PC-3 (cell line): ENCODE results near the gene RCCD1.

Experiments
- CTCF ChIP-seq: fragments of 300-600 bp; sonication (generic); conservative IDR thresholded peaks from 2 replicates; pipeline ENCODE4 v1.5.1; 2017; ENCODE audit warnings: antibody characterized with exemption, low read depth, mild to moderate bottlenecking, low read length
- EZH2 ChIP-seq: fragments of 300-600 bp; sonication (generic); IDR thresholded peaks from one replicate; pipeline ENCODE4 v1.6.1; 2017; ENCODE audit warnings: antibody characterized with exemption, mild to moderate bottlenecking, low read length; ENCODE audit not compliant: unreplicated experiment

- TF ChIP-seq EZH2 (no peak), CTCF (no peak)
Observed at GRCh38 chr15:90953947-90954711, 555 bp upstream of the RCCD1 start.
